ENCODE results near the gene CHN2.

CHN2 gene

GRCh38 chr7:29319719-29320521 lies 125.3 kb downstream of the CHN2 start:
- DNase-seq (ENCODE audit: low read depth), result peak; percentile 36
- TF ChIP-seq CTCF (IDR thresholded peaks at IDR 0.05; ENCODE audit: insufficient read depth, low read depth, low read length, missing control alignments), result no peak
- no peak overlapping the region for H3K4me3 ChIP-seq (ENCODE audit: low read depth, low read length)

GRCh38 chr7:29320577-29320976 lies 126.0 kb downstream of the CHN2 start:
- no peak for TF ChIP-seq CTCF (IDR thresholded peaks at IDR 0.05; ENCODE audit: insufficient read depth, low read depth, low read length, missing control alignments)
- DNase-seq (ENCODE audit: low read depth), result no peak
- no peak overlapping the region for H3K4me3 ChIP-seq (ENCODE audit: low read depth, low read length)

GRCh38 chr7:29322023-29322712 lies 127.6 kb downstream of the CHN2 start:
- no peak for TF ChIP-seq CTCF (IDR thresholded peaks at IDR 0.05; ENCODE audit: insufficient read depth, low read depth, low read length, missing control alignments)
- no peak overlapping the region for H3K4me3 ChIP-seq (ENCODE audit: low read depth, low read length)
- no peak for DNase-seq (ENCODE audit: low read depth)

GRCh38 chr7:29325476-29325875 lies 130.9 kb downstream of the CHN2 start:
- DNase-seq (ENCODE audit: low read depth), result no peak
- no peak for TF ChIP-seq CTCF (IDR thresholded peaks at IDR 0.05; ENCODE audit: insufficient read depth, low read depth, low read length, missing control alignments)
- no peak overlapping the region for H3K4me3 ChIP-seq (ENCODE audit: low read depth, low read length)

- no peak overlapping the region for H3K4me3 ChIP-seq (ENCODE audit: low read depth, low read length)
- no peak for DNase-seq (ENCODE audit: low read depth)
- no peak for TF ChIP-seq CTCF (IDR thresholded peaks at IDR 0.05; ENCODE audit: insufficient read depth, low read depth, low read length, missing control alignments)
Observed at GRCh38 chr7:29326864-29327263, 132.3 kb downstream of the CHN2 start.

- no peak overlapping the region for H3K4me3 ChIP-seq (ENCODE audit: low read depth, low read length)
- no peak for TF ChIP-seq CTCF (IDR thresholded peaks at IDR 0.05; ENCODE audit: insufficient read depth, low read depth, low read length, missing control alignments)
- no peak for DNase-seq (ENCODE audit: low read depth)
Observed at GRCh38 chr7:29327455-29327854, 132.9 kb downstream of the CHN2 start.

Data from GM12865 (cell line).